GM15510 (cell line): ENCODE data around the gene ADPRS.

ENCODE experiments used
- POLR2A ChIP-seq: IDR thresholded peaks from 3 replicates; pipeline ENCODE4 v1.6.1; 2011; ENCODE audit warnings: borderline replicate concordance; ENCODE audit not compliant: insufficient read length; ENCODE audit errors: extremely low read depth

Gene ADPRS

DNA sequence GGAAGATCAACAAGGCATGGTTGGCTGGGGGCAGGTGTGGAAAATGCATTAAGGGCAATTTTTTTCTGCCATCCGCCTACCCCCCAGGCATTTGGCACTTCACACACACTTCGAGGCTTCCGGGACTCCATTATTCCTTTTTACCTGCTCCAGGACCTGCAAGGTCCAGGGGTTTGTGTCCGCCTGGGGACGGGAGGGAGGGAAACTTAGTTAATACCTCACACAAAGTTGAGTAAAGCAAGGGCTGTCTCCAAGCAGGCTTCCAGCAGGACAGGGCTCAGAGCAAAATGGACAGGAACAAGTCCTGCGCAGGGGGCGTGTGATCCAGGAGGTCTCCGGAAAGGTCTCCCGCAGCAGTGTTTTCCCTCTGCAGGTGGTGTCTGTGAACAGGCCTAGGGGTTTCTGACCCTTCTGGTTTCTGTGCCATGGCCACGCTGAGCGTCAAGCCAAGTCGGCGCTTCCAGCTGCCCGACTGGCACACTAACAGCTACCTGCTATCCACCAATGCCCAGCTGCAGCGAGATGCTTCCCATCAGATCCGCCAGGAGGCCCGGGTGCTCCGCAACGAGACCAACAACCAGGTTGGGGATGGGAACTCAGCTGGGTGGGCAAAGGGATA lies 4.1 kb upstream of the ADPRS start:
- TF ChIP-seq POLR2A: no peak

DNA sequence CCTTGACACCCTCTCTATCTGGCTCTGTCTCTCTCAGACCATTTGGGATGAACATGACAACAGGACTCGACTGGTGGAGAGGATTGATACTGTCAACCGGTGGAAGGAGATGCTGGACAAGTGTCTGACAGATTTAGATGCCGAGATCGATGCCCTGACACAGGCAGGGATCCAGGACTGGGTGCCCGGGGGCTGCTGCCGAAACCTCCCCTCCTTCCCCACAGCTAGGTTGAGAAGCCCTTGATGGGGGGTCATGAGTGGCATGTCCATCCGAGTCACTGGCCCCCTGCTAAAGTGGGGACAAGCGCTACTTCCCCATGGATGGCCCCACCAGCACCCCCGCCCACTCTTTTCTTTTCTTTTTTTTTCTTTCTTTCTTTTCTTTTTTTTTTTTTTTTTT lies 3.6 kb upstream of the ADPRS start:
- no peak for TF ChIP-seq POLR2A

DNA sequence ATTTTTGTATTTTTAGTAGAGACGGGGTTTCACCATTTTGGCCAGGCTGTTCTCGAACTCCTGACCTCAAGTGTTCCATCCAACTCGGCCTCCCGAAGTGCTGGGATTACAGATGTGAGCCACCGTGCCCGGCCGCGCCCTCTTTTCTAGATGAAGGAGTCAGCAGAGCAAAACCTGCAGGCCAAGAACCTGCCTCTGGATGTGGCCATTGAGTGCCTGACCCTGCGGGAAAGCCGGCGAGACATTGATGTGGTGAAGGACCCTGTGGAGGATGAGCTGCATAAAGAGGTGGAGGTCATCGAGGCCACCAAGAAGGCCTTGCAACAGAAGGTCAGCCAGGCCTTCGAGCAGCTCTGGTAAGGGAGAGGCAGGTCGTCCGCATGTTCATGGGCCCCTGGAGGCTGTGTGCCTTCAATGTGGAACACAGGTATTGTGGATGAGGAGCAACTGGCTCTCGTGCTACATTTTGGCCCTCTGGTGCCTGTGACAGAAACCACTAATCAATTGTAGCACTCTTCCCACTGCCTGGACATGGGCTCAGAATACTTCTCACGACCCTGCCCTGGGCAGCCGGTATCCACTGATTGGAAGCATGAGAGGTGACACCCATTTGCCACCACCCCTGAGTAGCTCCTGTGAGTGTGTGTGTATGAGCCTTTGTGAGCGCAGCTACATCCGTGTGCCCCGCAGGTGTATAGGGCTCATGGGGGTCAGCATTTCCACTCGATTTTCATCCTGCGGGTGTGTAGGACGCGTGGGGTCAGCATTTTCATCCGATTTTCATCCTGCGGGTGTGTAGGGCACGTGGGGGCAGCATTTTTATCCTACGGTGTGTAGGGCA lies 2.8 kb upstream of the ADPRS start:
- TF ChIP-seq POLR2A: no peak

DNA sequence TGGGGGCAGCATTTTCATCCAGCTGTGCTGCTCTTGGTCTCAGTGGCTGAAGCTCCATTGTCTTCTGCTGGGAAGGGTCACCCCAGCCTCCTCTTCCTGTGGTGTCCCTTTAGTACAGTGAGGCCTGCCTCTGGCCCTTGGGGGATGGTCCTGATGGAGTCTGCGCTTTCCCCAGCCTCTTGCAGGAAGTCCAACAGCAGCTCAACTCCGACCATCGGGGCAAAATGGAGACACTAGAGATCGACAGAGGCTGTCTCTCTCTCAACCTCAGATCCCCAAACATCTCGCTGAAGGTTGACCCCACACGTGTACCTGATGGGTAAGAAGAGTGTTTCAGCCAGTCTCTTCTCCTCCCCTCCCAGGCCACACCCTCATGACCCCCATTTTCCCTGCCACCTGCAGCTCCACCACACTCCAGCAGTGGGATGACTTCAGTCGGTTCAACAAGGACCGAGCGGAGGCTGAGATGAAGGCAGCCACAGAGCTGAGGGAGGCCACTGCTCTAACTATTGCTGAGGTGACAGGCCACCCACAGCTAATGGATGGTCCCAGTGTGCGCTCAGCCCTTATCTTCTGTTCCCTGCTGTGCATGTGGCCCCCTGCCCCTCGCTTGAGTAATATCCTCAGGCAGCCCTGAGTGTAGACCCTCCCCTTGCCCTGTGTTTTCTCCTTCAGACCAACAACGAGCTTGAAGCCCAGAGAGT lies 2.0 kb upstream of the ADPRS start:
- no peak for TF ChIP-seq POLR2A

DNA sequence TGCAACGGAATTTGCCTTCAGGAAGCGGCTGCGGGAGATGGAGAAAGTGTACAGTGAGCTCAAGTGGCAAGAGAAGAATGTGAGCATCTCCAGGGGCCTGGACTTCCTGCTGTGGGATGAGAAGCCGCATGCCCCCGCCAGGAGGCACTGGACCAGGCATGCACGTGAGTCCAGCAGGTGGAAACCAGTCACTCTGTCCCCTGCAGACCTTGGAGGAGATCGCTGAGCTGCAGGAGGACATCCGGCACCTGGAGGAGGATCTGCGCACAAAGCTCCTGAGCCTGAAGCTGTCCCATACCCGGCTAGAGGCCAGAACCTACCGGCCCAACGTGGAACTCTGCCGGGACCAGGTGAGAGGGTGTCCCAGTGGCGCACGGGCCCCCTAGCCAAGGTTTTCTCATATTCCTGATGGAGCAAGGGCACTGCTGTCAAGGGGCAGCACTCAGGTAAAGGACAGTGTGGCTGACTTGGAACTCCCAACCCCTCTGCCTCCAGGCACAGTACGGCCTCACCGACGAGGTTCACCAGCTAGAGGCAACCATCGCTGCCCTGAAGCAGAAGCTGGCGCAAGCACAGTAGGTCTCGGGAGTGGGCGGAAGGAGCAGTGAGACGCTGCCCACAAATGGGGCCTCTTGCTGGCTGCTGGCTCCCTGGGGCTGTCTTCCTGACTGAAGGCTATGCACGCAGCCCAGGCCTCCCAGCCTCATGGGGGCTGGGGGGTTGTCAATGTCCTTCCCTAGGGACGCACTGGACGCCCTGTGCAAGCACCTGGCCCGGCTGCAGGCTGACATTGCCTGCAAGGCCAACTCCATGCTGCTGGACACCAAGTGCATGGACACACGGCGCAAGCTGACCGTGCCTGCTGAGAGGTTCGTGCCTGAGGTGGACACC lies 1.2 kb upstream of the ADPRS start:
- TF ChIP-seq POLR2A: no peak

DNA sequence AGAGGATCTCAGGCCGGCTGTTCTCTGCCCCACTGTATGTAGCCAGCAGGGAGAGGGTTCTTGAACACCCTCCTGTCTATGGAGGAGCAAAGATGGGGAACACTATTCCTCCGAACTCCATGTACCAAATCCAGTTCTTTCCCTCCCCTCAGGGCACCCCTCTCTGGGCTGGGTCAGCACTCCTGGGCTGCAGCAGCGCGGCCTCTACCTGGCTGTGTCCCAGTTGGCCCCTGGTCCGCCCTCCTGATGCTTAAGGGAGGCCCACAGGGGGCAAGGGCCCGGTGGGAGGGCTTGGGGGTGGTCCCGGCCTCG lies 471 bp upstream of the ADPRS start:
- no peak for TF ChIP-seq POLR2A

DNA sequence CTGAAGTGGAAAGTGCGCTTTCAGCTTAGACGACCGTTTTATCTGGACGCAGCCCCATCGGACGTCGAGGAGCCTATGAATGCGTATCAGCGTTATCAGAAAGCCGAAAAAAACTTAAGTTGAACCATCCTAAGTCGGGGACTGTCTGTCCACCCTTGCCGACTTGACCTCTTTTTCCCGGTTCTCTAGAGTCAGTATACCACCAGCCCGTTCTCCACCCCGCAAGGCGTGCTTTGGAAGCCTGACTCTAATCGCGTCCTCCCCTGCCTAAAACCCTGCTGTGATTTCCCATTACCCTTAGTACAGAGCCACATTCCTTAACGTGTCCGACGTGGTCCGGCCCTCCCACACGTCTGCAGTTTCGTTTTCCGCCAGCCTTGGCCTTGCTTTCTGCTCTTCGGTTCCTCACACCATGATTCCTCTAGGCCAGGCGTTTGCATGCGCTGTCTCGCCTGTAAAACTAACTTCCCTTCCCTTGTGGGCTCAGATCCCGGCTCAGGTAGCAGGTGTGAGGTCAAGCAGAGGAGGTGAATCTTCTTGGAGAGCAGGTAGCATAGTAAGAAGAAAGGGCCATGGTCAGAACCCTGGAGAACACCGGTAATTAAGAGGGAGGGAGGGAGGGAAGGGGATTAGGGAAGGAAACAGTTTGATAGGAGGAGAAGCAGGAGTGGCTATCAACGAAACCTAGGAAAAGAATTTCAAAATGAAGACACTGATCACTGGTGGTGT lies 865 bp downstream of the ADPRS start:
- TF ChIP-seq POLR2A: no peak

DNA sequence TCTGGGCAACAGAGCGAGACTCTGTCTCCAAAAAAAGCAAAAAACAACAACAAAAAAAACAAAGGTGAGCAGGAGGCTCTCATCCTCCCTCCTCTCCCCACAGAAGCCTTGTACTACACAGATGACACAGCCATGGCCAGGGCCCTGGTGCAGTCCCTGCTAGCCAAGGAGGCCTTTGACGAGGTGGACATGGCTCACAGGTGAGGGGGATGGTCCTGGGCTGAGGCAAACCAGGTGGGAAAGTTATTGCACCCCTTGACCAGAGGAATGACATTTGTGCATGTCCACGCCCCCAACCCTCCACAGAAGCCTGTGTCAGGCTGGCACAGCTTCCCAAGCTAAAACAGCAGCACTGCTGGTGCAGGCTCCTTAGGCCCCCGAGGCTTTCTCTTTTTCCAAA lies 2.4 kb downstream of the ADPRS start:
- no peak for TF ChIP-seq POLR2A

DNA sequence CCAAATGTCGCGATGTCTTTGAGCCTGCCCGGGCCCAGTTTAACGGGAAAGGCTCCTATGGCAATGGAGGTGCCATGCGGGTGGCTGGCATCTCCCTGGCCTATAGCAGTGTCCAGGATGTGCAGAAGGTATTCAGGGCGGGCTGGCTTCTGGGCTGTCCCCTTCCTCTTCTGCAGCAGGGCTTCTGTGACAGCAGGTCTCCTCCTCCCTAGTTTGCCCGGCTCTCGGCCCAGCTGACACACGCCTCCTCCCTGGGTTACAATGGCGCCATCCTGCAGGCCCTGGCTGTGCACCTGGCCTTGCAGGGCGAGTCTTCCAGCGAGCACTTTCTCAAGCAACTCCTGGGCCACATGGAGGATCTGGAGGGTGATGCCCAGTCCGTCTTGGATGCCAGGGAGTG lies 3.0 kb downstream of the ADPRS start:
- TF ChIP-seq POLR2A: no peak

DNA sequence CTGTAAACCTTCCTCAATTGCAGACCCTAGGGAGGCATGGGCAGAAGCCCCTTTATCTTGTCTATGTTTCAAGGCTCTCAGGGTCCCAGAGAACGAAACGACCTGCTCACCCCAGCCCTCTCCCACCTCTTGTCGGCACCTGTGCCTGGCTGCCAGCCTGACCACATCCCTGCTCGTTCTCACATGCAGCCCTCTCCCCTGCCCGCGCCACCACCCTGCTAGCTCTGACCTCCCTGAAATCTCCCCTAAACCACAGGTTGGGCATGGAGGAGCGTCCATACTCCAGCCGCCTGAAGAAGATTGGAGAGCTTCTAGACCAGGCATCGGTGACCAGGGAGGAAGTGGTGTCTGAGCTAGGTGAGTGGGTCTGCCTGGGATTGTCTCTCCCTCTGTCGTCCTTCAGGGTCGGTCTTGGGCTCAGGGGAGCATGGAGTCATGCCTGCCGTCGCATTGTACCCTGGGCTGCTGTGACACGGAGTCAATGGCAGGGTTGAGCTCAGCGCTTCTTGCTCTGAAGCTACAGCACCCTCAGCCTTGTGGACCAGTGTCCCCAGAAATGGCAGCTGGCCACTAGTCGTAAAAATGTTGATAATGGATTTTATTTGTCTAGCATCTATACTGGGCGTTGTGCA lies 3.6 kb downstream of the ADPRS start:
- no peak for TF ChIP-seq POLR2A

DNA sequence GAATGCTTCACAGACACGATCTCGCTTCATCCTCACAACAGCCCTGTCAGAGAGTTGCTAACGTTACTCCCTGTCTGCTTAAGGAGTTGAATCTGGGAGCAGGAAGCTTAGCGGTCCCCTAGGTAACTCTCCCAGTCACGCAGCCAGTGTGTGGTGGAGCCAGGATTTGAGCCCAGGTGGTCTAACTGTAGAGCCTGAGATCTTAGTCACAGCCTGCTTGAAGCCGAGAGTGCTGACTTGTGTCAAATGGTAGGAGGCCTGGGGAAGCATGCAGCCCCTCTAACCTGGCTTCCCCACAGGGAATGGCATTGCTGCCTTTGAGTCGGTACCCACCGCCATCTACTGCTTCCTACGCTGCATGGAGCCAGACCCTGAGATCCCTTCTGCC lies 4.1 kb downstream of the ADPRS start:
- no peak for TF ChIP-seq POLR2A

DNA sequence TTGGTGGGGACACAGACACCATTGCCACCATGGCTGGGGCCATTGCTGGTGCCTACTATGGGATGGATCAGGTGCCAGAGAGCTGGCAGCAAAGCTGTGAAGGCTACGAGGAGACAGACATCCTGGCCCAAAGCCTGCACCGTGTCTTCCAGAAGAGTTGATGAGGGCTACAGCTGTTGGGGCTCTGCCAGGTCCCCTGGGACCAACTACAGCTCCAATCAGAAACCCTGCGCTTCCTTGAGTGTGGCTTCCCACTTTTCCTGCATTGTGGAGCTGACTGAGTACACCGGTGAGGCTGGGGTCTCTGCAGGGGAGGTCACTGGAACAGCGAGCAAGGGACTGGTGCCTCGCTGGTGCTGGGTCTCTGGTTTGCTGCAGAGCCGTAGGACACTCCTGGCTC lies 4.5 kb downstream of the ADPRS start:
- TF ChIP-seq POLR2A: no peak

DNA sequence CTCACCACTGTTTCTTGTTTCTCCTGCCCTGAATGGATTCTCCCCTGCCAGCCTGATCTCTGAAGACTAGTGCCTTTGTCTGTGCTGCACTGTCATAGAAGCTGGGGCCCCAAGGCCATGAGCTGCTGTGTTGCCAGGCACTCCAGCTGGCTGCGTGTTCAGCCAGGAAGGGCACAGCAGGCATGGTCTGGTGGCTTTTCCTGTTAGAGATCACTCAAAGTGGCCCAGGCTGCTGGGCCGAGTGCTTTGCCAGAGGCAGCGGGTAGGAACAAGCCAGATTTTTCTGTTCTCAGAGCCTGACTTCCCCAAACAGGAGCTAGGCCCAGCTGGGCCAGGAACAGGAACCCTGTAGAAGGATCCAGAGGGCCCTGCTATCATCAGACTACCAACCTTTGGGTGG lies 5.2 kb downstream of the ADPRS start:
- no peak for TF ChIP-seq POLR2A

DNA sequence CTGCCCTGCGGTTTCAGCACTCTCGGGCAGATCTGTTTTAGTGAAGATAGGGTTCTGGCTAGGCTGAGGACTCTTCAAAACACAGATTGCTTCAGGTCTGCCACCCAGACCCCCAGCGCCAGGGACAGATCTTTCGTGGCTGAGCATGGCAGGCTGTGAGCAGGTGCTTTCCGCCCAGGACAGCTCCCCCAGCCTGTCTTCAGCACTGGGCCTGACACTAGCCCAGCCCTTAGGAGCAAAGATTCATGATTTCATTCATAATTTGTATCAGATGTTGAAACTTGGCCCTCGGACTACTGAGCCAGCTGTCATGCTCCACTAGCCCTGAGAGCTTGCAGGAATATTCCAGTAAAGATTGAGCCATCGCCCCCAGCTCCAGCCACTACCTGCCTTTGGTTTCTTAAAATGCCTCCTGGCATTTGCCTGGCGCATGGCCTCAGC lies 5.9 kb downstream of the ADPRS start:
- no peak for TF ChIP-seq POLR2A
